Ascending aorta (tissue), 2 donors: ENCODE measurements around the gene TLE3. TPM values are rescaled to one million over a fixed set of nuclear protein-coding genes. Genes with fewer than 3 reads are reported as not detected.

Experiments used
- DNase-seq, 2 donors: peaks; one replicate each; pipeline ENCODE4 v3.0.0-alpha.2; 2019; ENCODE audit warnings: low spot score in 2 of 2
- H3K27ac ChIP-seq, 2 donors: fragments of 200-600 bp; sonication (generic); one replicate each; pipeline ENCODE4 v1.5.1; 2016 to 2017; ENCODE audit warnings: mild to moderate bottlenecking in 1 of 2
- H3K27me3 ChIP-seq: fragments of 200-600 bp; sonication (generic); one replicate; pipeline ENCODE4 v1.5.1; 2017
- H3K36me3 ChIP-seq, 2 donors: fragments of 200-600 bp; sonication (generic); one replicate each; pipeline ENCODE4 v1.5.1; 2016
- H3K4me1 ChIP-seq, 2 donors: fragments of 200-600 bp; sonication (generic); one replicate each; pipeline ENCODE4 v1.5.1; 2016 to 2017; ENCODE audit warnings: mild to moderate bottlenecking in 1 of 2
- H3K4me3 ChIP-seq, 2 donors: fragments of 200-600 bp; sonication (generic); one replicate each; pipeline ENCODE4 v1.5.1; 2016 to 2017; ENCODE audit warnings: mild to moderate bottlenecking in 1 of 2
- H3K9me3 ChIP-seq, 2 donors: fragments of 200-600 bp; sonication (generic); one replicate each; pipeline ENCODE4 v1.5.1; 2016
- CTCF ChIP-seq, 3 experiments: fragments of 200-600 bp in 2 of 3; fragments of 450-650 bp in 1 of 3; sonication (generic) in 2 of 3; IDR thresholded peaks; one replicate each; pipeline ENCODE4 v1.5.1; 2016 to 2019; ENCODE audit warnings: antibody characterized with exemption in 3 of 3, mild to moderate bottlenecking in 1 of 3, moderate library complexity in 1 of 3
- intact Hi-C: fragments of 100-400 bp; cut with DNase I; formaldehyde crosslinking; loops from one replicate; pipeline ENCODE4 v1.15.1; 2023
- total RNA-seq: library from RNA; depleted of rRNA; stranded (reverse); fragments of >200 nt; gene quantifications from one replicate; pipeline ENCODE4 v1.1.0, GENCODE V29; 2016

Gene TLE3
- total RNA-seq, 1 donor from 2014 or later, result 76.4 TPM

DNA sequence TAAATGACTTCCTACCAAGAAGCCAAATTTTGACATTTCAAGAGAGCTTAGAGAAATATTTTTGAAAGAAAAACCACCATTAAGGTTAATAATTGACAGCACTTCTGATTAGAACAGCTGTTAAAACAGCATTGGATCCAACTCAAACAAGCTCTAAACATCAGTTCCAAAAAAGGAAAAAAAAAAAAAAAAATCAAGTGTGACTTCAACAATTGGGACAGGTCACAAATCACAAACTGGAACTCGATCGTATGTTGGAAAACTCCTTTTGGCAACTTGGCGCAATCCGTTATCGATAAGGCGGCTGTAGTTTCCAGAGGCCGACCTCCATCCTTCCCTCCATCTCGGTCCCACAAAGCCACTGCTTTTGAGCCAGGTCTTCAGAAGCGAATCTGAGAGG is 17.8 kb downstream of the TLE3 start:
- intact Hi-C loops, result no loop called here
- no peak overlapping the region for H3K27ac ChIP-seq
- H3K9me3 ChIP-seq, result no peaks in the 10 kb centered on the region
- H3K27me3 ChIP-seq, result no peaks in the 10 kb centered on the region
- no peak for DNase-seq
- peaks cover 34 to 44% of the 10 kb centered on the region in 2 donors for H3K36me3 ChIP-seq
- peaks cover 3 to 5% of the 10 kb centered on the region in 2 donors for H3K4me1 ChIP-seq
- TF ChIP-seq CTCF (IDR thresholded peaks at IDR 0.05), result no peak
- H3K4me3 ChIP-seq, result no peak overlapping the region

DNA sequence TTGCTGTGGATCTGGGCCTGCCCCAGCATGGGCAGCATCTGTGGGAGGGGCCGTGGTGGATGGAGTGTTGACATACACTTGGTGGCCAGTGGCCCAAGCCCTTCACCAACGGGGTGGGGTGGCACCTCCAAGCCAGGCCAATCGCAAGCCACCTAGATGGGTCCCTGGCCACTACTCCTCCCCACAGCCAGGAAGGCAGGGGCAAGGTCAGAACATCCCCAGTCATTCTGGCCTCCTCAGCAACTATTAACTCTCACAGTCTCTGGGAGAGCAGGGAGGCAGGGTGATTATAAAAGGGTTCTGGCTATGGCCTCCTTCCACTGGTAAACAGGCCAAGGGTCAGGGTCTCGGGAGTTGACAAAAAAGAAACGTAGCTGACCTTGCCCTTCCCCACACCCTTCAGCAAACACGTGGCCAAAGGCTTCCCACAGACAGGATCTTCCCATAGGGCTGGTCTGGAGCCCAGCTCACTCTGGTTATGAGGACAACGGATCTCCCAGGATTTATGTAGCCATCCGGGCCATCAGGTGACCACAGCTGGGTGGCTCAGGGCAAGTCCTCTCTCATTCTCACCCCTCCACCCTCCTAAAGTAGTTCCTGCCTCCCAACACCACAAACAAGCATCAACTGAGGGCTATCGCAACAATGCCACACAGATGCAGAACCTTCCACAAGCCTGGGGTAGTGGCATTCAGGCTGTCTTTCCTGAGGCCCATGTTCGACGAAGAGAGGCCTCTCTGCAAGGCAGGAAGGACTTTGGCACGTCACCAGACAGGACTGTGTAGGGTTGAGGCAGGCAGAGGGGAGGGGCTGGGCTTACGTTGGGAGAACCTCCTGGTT is 18.9 kb downstream of the TLE3 start:
- no peak for TF ChIP-seq CTCF (IDR thresholded peaks at IDR 0.05)
- no peak for DNase-seq
- H3K36me3 ChIP-seq, result peaks cover 31 to 53% of the 10 kb centered on the region in 2 donors
- H3K27ac ChIP-seq, result no peak overlapping the region
- H3K4me3 ChIP-seq, result no peak overlapping the region
- intact Hi-C loops, result no loop called here
- peaks cover 3 to 5% of the 10 kb centered on the region in 2 donors for H3K4me1 ChIP-seq
- H3K9me3 ChIP-seq, result no peaks in the 10 kb centered on the region
- no peaks in the 10 kb centered on the region for H3K27me3 ChIP-seq

- Histone ChIP-seq H3K4me1 (peaks cover 3 to 5% of the 10 kb centered on the region in 2 donors), H3K27ac (no peak overlapping the region), H3K36me3 (peaks cover 37 to 54% of the 10 kb centered on the region in 2 donors), H3K9me3 (no peaks in the 10 kb centered on the region), H3K4me3 (no peak overlapping the region), H3K27me3 (no peaks in the 10 kb centered on the region)
- DNase-seq, result no peak
- TF ChIP-seq CTCF (IDR thresholded peaks at IDR 0.05), result no peak
- intact Hi-C loops, result no loop called here
These were observed 20.2 kb downstream of the TLE3 start for GRCh38 chr15:70077188-70078147.

GRCh38 chr15:70074380-70074779 is 23.3 kb downstream of the TLE3 start:
- Histone ChIP-seq H3K36me3 (peaks cover 53 to 67% of the 10 kb centered on the region in 2 donors), H3K27me3 (no peaks in the 10 kb centered on the region), H3K27ac (no peak overlapping the region), H3K9me3 (no peaks in the 10 kb centered on the region), H3K4me3 (no peak overlapping the region), H3K4me1 (peaks cover under 1 to 5% of the 10 kb centered on the region in 2 donors)
- intact Hi-C loops, result no loop called here
- DNase-seq, result no peak
- no peak for TF ChIP-seq CTCF (IDR thresholded peaks at IDR 0.05)

GRCh38 chr15:70072479-70072878 is 25.2 kb downstream of the TLE3 start:
- Histone ChIP-seq H3K4me3 (no peak overlapping the region), H3K9me3 (no peaks in the 10 kb centered on the region), H3K4me1 (no peaks in the 10 kb centered on the region), H3K27ac (no peak overlapping the region), H3K36me3 (peaks cover 62 to 80% of the 10 kb centered on the region in 2 donors), H3K27me3 (no peaks in the 10 kb centered on the region)
- no peak for DNase-seq
- intact Hi-C loops, result no loop called here
- TF ChIP-seq CTCF (IDR thresholded peaks at IDR 0.05), result no peak
